Loucy (cell line): Measurements from ENCODE around the gene TTF2.

ENCODE experiments used
- CTCF ChIP-seq: fragments of 200-600 bp; sonication (generic); conservative IDR thresholded peaks from 2 replicates; pipeline ENCODE4 v1.5.1; 2014; ENCODE audit warnings: mild to moderate bottlenecking, antibody characterized with exemption, low read length
- EZH2phosphoT487 ChIP-seq: fragments of 200-600 bp; IDR thresholded peaks from 2 replicates; pipeline ENCODE4 v1.6.1; 2018; ENCODE audit warnings: antibody characterized with exemption, mild to moderate bottlenecking, moderate library complexity, borderline replicate concordance

- TF ChIP-seq CTCF (no peak), EZH2phosphoT487 (no peak)
Measured at GRCh38 chr1:117017062-117017461, 43.1 kb upstream of the TTF2 start.
